ENCODE results near the gene RNF212B. TPM values are rescaled to one million over a fixed set of nuclear protein-coding genes. Genes with fewer than 3 reads are reported as not detected.
"Not testable (repeated sequence)": the region's sequence is repeated elsewhere in the genome, so short reads cannot be mapped to it uniquely, and the experiment has no call there.

RNF212B gene
- total RNA-seq, 1 donor from 2014 or later, result not detected

- no peak for DNase-seq (ENCODE audit: extremely low spot score, unreplicated experiment)
- TF ChIP-seq CTCF (conservative IDR thresholded peaks at IDR 0.05), result no peak
Measured at GRCh38 chr14:23240661-23241060, 2.9 kb downstream of the RNF212B start.

GRCh38 chr14:23241061-23241715 lies 3.5 kb downstream of the RNF212B start:
- not testable (repeated sequence) for H3K4me1 Mint-ChIP-seq (ENCODE audit: unreplicated experiment); H3K36me3 Mint-ChIP-seq; H3K27ac Mint-ChIP-seq; H3K27me3 Mint-ChIP-seq; H3K4me3 Mint-ChIP-seq; DNase-seq (ENCODE audit: extremely low spot score, unreplicated experiment); H3K9me3 Mint-ChIP-seq

More at GRCh38 chr14:23240661-23241060, 2.9 kb downstream of the RNF212B start:
- H3K36me3 Mint-ChIP-seq, result no peaks in the 10 kb centered on the region
- H3K27ac Mint-ChIP-seq, result no peak overlapping the region
- H3K4me1 Mint-ChIP-seq (ENCODE audit: unreplicated experiment), result peaks cover 8% of the 10 kb centered on the region
- no peak overlapping the region for H3K4me3 Mint-ChIP-seq
- H3K9me3 Mint-ChIP-seq, result no peaks in the 10 kb centered on the region
- H3K27me3 Mint-ChIP-seq, result peaks cover 3% of the 10 kb centered on the region

- Mint-ChIP-seq H3K27ac (no peak overlapping the region), H3K36me3 (no peaks in the 10 kb centered on the region), H3K4me3 (no peak overlapping the region), H3K4me1 (ENCODE audit: unreplicated experiment) (peaks cover 8% of the 10 kb centered on the region), H3K27me3 (peaks cover 3% of the 10 kb centered on the region), H3K9me3 (no peaks in the 10 kb centered on the region)
- TF ChIP-seq CTCF (conservative IDR thresholded peaks at IDR 0.05), result no peak
- no peak for DNase-seq (ENCODE audit: extremely low spot score, unreplicated experiment)
Measured at GRCh38 chr14:23242076-23242475, 4.3 kb downstream of the RNF212B start.

GRCh38 chr14:23243066-23243465 lies 5.3 kb downstream of the RNF212B start:
- TF ChIP-seq CTCF (conservative IDR thresholded peaks at IDR 0.05), result no peak
- Mint-ChIP-seq H3K36me3 (no peaks in the 10 kb centered on the region), H3K27ac (no peak overlapping the region), H3K9me3 (no peaks in the 10 kb centered on the region), H3K4me1 (ENCODE audit: unreplicated experiment) (peaks cover 2% of the 10 kb centered on the region), H3K27me3 (no peaks in the 10 kb centered on the region), H3K4me3 (no peak overlapping the region)
- no peak for DNase-seq (ENCODE audit: extremely low spot score, unreplicated experiment)

GRCh38 chr14:23245282-23245681 lies 7.5 kb downstream of the RNF212B start:
- H3K27me3 Mint-ChIP-seq, result peaks cover 4% of the 10 kb centered on the region
- DNase-seq (ENCODE audit: extremely low spot score, unreplicated experiment), result no peak
- no peak for TF ChIP-seq CTCF (conservative IDR thresholded peaks at IDR 0.05)
- no peaks in the 10 kb centered on the region for H3K4me1 Mint-ChIP-seq (ENCODE audit: unreplicated experiment)
- no peaks in the 10 kb centered on the region for H3K36me3 Mint-ChIP-seq
- no peaks in the 10 kb centered on the region for H3K9me3 Mint-ChIP-seq
- no peak overlapping the region for H3K27ac Mint-ChIP-seq
- no peak overlapping the region for H3K4me3 Mint-ChIP-seq

- TF ChIP-seq CTCF (conservative IDR thresholded peaks at IDR 0.05), result no peak
- DNase-seq (ENCODE audit: extremely low spot score, unreplicated experiment), result no peak
- H3K9me3 Mint-ChIP-seq, result no peaks in the 10 kb centered on the region
- H3K27me3 Mint-ChIP-seq, result peaks cover 20% of the 10 kb centered on the region
- no peaks in the 10 kb centered on the region for H3K4me1 Mint-ChIP-seq (ENCODE audit: unreplicated experiment)
- no peaks in the 10 kb centered on the region for H3K36me3 Mint-ChIP-seq
- H3K4me3 Mint-ChIP-seq, result no peak overlapping the region
- H3K27ac Mint-ChIP-seq, result no peak overlapping the region
Measured at GRCh38 chr14:23248601-23249000, 10.9 kb downstream of the RNF212B start.

Data from type B pancreatic cell (in vitro differentiated cells).